ENCODE data around the gene HYAL3. TPM values are rescaled to one million over a fixed set of nuclear protein-coding genes. Genes with fewer than 3 reads are reported as not detected.

Gene HYAL3
- total and polyA plus RNA-seq, 2 of the 13 experiments (the other 11 are each of a cell fraction or from before 2014, with no cell fraction given) = 5.5 to 10.4 TPM

GRCh38 chr3:50340147-50340447 is 40.9 kb upstream of the HYAL3 start:
- Histone ChIP-seq H2AFZ (ENCODE audit: low read length) (no peak overlapping the region), H3K9ac (ENCODE audit: insufficient read depth, low read depth, low read length) (no peak overlapping the region), H3K27me3 (ENCODE audit: control insufficient read depth in 1 of 2, insufficient read depth in 2 of 2, low read length in 2 of 2) (peaks cover 1 to 2% of the 10 kb centered on the region in 2 experiments; a peak in 1 of 5 replicates), H3K4me2 (ENCODE audit: low read depth, low read length) (no peak overlapping the region), H3K79me2 (ENCODE audit: insufficient read depth, low read length) (peaks cover 18% of the 10 kb centered on the region), H3K36me3 (replicated peaks in 1 of 2; ENCODE audit: control insufficient read depth in 1 of 2, insufficient read depth in 2 of 2, low read length in 2 of 2) (no peaks in the 10 kb centered on the region), H3K27ac (ENCODE audit: extremely low read length, insufficient read depth, low read length) (no peak overlapping the region), H3K4me3 (replicated peaks in 1 of 3; ENCODE audit: insufficient read depth in 1 of 3, low read depth in 2 of 3, low read length in 3 of 3) (no peak overlapping the region), H3K4me1 (ENCODE audit: insufficient read depth, low read length) (peaks cover 57% of the 10 kb centered on the region), H3K9me3 (ENCODE audit: low read length) (no peaks in the 10 kb centered on the region), H4K20me1 (ENCODE audit: insufficient read depth, low read length) (no peaks in the 10 kb centered on the region; the same call in 1 of the 2 replicates)
- ChIA-PET POLR2A (no interaction called here), CTCF (ENCODE audit: low intra/inter-chr PET ratio, low total read pairs) (no interaction called here)
- BruUV-seq (replicated peaks) = no TSS peak
- DNase-seq (ENCODE audit: low spot score) (no peak), ATAC-seq (no peak), FAIRE-seq (no peak)
- WGBS (ENCODE audit: low lambda C conversion rate) = 91% methylated on average over 9 of the region's 9 CpGs
- in situ Hi-C loops (cut with HindIII; ENCODE audit: extremely low pct_ligation_motif_present, low pct_unique_long_range_greater_than_20kb) (loop anchor here (10.0 kb wide), 1 partner anchor 205 kb away; no protein-coding TSS in a partner anchor), intact Hi-C loops (cut with micrococcal nuclease; ENCODE audit: unreplicated experiment) (loop anchor here (10.0 kb wide), 1 partner anchor 205 kb away; no protein-coding TSS in a partner anchor)
- TF ChIP-seq SKI (IDR thresholded peaks at IDR 0.05; ENCODE audit: partially characterized antibody) (no peak), REPIN1 (CRISPR knock-in tag; IDR thresholded peaks at IDR 0.05; ENCODE audit: borderline replicate concordance, low read depth) (no peak), SIN3A (IDR thresholded peaks at IDR 0.05; ENCODE audit: borderline replicate concordance, low read depth, low read length) (no peak), LRRFIP1 (CRISPR knock-in tag; conservative IDR thresholded peaks at IDR 0.05) (no peak), SP140L (CRISPR knock-in tag; IDR thresholded peaks at IDR 0.05; ENCODE audit: borderline replicate concordance) (no peak), CEBPG (CRISPR knock-in tag; IDR thresholded peaks at IDR 0.05) (no peak), ZNF451 (CRISPR knock-in tag; IDR thresholded peaks at IDR 0.05) (no peak)
- TF ChIP-seq, protein P1, sequence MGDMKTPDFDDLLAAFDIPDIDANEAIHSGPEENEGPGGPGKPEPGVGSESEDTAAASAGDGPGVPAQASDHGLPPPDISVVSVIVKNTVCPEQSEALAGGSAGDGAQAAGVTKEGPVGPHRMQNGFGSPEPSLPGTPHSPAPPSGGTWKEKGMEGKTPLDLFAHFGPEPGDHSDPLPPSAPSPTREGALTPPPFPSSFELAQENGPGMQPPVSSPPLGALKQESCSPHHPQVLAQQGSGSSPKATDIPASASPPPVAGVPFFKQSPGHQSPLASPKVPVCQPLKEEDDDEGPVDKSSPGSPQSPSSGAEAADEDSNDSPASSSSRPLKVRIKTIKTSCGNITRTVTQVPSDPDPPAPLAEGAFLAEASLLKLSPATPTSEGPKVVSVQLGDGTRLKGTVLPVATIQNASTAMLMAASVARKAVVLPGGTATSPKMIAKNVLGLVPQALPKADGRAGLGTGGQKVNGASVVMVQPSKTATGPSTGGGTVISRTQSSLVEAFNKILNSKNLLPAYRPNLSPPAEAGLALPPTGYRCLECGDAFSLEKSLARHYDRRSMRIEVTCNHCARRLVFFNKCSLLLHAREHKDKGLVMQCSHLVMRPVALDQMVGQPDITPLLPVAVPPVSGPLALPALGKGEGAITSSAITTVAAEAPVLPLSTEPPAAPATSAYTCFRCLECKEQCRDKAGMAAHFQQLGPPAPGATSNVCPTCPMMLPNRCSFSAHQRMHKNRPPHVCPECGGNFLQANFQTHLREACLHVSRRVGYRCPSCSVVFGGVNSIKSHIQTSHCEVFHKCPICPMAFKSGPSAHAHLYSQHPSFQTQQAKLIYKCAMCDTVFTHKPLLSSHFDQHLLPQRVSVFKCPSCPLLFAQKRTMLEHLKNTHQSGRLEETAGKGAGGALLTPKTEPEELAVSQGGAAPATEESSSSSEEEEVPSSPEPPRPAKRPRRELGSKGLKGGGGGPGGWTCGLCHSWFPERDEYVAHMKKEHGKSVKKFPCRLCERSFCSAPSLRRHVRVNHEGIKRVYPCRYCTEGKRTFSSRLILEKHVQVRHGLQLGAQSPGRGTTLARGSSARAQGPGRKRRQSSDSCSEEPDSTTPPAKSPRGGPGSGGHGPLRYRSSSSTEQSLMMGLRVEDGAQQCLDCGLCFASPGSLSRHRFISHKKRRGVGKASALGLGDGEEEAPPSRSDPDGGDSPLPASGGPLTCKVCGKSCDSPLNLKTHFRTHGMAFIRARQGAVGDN (CRISPR knock-in tag; IDR thresholded peaks at IDR 0.05) = no peak
- TF ChIP-seq, protein P2, sequence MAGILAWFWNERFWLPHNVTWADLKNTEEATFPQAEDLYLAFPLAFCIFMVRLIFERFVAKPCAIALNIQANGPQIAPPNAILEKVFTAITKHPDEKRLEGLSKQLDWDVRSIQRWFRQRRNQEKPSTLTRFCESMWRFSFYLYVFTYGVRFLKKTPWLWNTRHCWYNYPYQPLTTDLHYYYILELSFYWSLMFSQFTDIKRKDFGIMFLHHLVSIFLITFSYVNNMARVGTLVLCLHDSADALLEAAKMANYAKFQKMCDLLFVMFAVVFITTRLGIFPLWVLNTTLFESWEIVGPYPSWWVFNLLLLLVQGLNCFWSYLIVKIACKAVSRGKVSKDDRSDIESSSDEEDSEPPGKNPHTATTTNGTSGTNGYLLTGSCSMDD (CRISPR knock-in tag; IDR thresholded peaks at IDR 0.05) = no peak
